ENCODE results near the gene IL1RAPL2. TPM values are rescaled to one million over a fixed set of nuclear protein-coding genes. Genes with fewer than 3 reads are reported as not detected.

IL1RAPL2 gene
- total and polyA plus RNA-seq, 4 donors = 2.0 TPM; not detected in 3

DNA sequence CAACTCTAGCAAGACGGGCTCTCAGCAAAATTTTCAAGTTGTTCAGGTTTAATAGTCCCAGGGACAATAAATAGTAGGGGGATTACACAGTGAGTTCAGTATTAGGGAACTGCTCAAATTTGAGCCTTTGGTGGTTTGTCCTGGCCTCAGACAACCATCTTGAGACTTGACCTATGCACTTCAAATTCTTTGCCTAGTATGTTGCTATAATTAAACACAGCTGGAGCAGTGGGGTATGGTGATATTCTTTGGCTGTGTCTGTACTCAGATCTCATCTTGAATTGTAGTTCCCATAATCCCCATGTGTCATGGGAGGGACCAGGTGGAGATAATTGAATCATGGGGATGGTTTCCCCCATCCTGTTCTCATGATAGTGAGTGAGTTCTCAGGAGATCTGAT lies 697.8 kb downstream of the IL1RAPL2 start:
- H3K36me3 ChIP-seq (ENCODE audit: control insufficient read depth in 4 of 4, insufficient read depth in 4 of 4, low read length in 4 of 4) = no peaks in the 10 kb centered on the region
- no peaks in the 10 kb centered on the region for H3K4me1 ChIP-seq (ENCODE audit: control insufficient read depth in 5 of 5, insufficient read depth in 5 of 5, low read length in 5 of 5)
- H3K27ac ChIP-seq (ENCODE audit: low read depth in 1 of 2, low read length in 1 of 2) = no peak overlapping the region
- WGBS, 2 donors = 71 to 92% methylated on average over 1 of the region's 1 CpG
- H3K9ac ChIP-seq (ENCODE audit: insufficient read depth in 1 of 2, low read length in 2 of 2) = no peak overlapping the region
- peaks cover 0 to 3% (median 0%) of the 10 kb centered on the region in 4 donors for H3K9me3 ChIP-seq (ENCODE audit: control insufficient read depth in 4 of 4, insufficient read depth in 3 of 4, low read length in 3 of 4)
- ATAC-seq (ENCODE audit: insufficient read depth, low FRiP score) (no peak), DNase-seq (no peak)
- peaks cover 0 to 37% (median 10%) of the 10 kb centered on the region in 3 donors for H3K27me3 ChIP-seq (ENCODE audit: control insufficient read depth in 3 of 3, insufficient read depth in 3 of 3, low read length in 2 of 3)
- H3K4me3 ChIP-seq = no peak overlapping the region
- TF ChIP-seq, protein P1, sequence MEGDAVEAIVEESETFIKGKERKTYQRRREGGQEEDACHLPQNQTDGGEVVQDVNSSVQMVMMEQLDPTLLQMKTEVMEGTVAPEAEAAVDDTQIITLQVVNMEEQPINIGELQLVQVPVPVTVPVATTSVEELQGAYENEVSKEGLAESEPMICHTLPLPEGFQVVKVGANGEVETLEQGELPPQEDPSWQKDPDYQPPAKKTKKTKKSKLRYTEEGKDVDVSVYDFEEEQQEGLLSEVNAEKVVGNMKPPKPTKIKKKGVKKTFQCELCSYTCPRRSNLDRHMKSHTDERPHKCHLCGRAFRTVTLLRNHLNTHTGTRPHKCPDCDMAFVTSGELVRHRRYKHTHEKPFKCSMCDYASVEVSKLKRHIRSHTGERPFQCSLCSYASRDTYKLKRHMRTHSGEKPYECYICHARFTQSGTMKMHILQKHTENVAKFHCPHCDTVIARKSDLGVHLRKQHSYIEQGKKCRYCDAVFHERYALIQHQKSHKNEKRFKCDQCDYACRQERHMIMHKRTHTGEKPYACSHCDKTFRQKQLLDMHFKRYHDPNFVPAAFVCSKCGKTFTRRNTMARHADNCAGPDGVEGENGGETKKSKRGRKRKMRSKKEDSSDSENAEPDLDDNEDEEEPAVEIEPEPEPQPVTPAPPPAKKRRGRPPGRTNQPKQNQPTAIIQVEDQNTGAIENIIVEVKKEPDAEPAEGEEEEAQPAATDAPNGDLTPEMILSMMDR (IDR thresholded peaks at IDR 0.05; ENCODE audit: control extremely low read depth, extremely low read depth) = no peak

DNA sequence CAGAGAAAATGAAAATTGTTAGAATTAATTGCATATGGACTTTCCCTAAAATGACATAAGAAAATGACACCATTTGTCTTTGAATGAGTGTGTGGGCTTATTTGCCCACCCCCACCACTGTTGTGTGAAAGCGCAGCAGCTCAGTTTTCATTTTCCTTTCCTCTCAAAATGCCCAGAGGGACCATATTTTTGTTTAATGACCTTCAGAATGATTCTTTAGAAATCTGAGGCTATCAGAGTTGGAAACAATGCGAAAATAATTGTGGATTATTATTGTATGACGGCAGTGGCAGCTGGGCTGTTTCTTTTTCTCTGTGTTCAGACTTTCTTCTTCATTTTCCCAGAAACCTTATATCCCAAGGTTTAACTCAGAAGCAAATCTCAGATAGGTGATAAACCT lies 699.1 kb downstream of the IL1RAPL2 start:
- Histone ChIP-seq H3K9me3 (ENCODE audit: control insufficient read depth in 4 of 4, insufficient read depth in 3 of 4, low read length in 3 of 4) (no peaks in the 10 kb centered on the region), H3K4me3 (no peak overlapping the region), H3K27ac (ENCODE audit: low read depth in 1 of 2, low read length in 1 of 2) (no peak overlapping the region), H3K4me1 (ENCODE audit: control insufficient read depth in 5 of 5, insufficient read depth in 5 of 5, low read length in 5 of 5) (no peaks in the 10 kb centered on the region), H3K9ac (ENCODE audit: insufficient read depth in 1 of 2, low read length in 2 of 2) (no peak overlapping the region), H3K36me3 (ENCODE audit: control insufficient read depth in 4 of 4, insufficient read depth in 4 of 4, low read length in 4 of 4) (no peaks in the 10 kb centered on the region), H3K27me3 (ENCODE audit: control insufficient read depth in 3 of 3, insufficient read depth in 3 of 3, low read length in 2 of 3) (peaks cover 0 to 41% (median 12%) of the 10 kb centered on the region in 3 donors)
- TF ChIP-seq, protein P1 (IDR thresholded peaks at IDR 0.05; ENCODE audit: control extremely low read depth, extremely low read depth) = no peak
- 77 to 89% methylated on average over 3 of the region's 3 CpGs for WGBS, 2 donors
- DNase-seq = no peak
- no peak for ATAC-seq (ENCODE audit: insufficient read depth, low FRiP score)

DNA sequence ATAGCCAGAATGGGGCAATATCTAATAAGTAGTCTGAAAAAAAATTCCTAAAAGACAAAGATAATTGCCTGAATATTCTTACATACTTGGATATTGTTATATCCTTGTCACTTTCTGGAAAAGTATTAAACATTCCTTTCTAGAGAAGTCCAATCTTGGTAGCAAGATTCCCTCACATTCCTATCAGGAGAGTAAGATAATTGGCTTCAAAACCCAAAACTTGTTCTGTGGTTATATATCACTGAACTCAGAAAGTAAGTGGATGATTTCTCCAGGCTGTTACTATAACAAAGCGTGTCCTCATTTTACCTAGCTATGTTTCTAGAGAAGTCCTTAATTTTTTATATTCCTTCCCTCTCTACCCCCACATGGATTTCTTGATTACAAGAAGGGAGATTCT lies 700.5 kb downstream of the IL1RAPL2 start:
- no peak for DNase-seq
- Histone ChIP-seq H3K9ac (ENCODE audit: insufficient read depth in 1 of 2, low read length in 2 of 2) (no peak overlapping the region), H3K36me3 (ENCODE audit: control insufficient read depth in 4 of 4, insufficient read depth in 4 of 4, low read length in 4 of 4) (no peaks in the 10 kb centered on the region), H3K4me3 (no peak overlapping the region), H3K9me3 (ENCODE audit: control insufficient read depth in 4 of 4, insufficient read depth in 3 of 4, low read length in 3 of 4) (no peaks in the 10 kb centered on the region), H3K27ac (ENCODE audit: low read depth in 1 of 2, low read length in 1 of 2) (no peak overlapping the region), H3K4me1 (ENCODE audit: control insufficient read depth in 5 of 5, insufficient read depth in 5 of 5, low read length in 5 of 5) (no peaks in the 10 kb centered on the region), H3K27me3 (ENCODE audit: control insufficient read depth in 3 of 3, insufficient read depth in 3 of 3, low read length in 2 of 3) (peaks cover 0 to 38% (median 20%) of the 10 kb centered on the region in 3 donors)
- TF ChIP-seq, protein P1 (IDR thresholded peaks at IDR 0.05; ENCODE audit: control extremely low read depth, extremely low read depth) = no peak
- ATAC-seq (ENCODE audit: insufficient read depth, low FRiP score) = no peak
- 73 to 95% methylated on average over 1 of the region's 1 CpG for WGBS, 2 donors

DNA sequence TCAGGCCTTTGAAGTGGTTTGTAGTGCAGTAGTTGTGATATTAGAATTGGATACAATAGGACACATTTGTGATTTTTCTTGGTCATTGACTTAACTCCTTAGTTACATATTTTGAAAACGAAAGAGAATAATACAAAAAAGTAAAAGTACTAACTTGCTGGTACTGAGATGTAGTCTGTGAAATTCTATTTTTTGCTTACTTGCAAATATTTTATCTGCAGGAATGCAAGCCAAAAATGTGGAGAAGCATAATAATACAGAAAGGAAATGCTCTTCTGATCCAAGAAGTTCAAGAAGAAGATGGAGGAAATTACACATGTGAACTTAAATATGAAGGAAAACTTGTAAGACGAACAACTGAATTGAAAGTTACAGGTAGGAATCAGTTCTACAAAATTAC lies 701.2 kb downstream of the IL1RAPL2 start:
- H3K9ac ChIP-seq (ENCODE audit: insufficient read depth in 1 of 2, low read length in 2 of 2) = no peak overlapping the region
- TF ChIP-seq, protein P1 (IDR thresholded peaks at IDR 0.05; ENCODE audit: control extremely low read depth, extremely low read depth) = no peak
- no peak overlapping the region for H3K4me3 ChIP-seq
- H3K27me3 ChIP-seq (ENCODE audit: control insufficient read depth in 3 of 3, insufficient read depth in 3 of 3, low read length in 2 of 3) = peaks cover 0 to 33% (median 20%) of the 10 kb centered on the region in 3 donors
- DNase-seq (no peak), ATAC-seq (ENCODE audit: insufficient read depth, low FRiP score) (no peak)
- no peaks in the 10 kb centered on the region for H3K36me3 ChIP-seq (ENCODE audit: control insufficient read depth in 4 of 4, insufficient read depth in 4 of 4, low read length in 4 of 4)
- H3K27ac ChIP-seq (ENCODE audit: low read depth in 1 of 2, low read length in 1 of 2) = no peak overlapping the region
- H3K4me1 ChIP-seq (ENCODE audit: control insufficient read depth in 5 of 5, insufficient read depth in 5 of 5, low read length in 5 of 5) = no peaks in the 10 kb centered on the region
- no peaks in the 10 kb centered on the region for H3K9me3 ChIP-seq (ENCODE audit: control insufficient read depth in 4 of 4, insufficient read depth in 3 of 4, low read length in 3 of 4)
- WGBS, 2 donors = 73 to 83% methylated on average over 2 of the region's 2 CpGs

Data from lung (tissue), 12 donors.